Body of pancreas (tissue), 4 donors: ENCODE data around the gene TMTC2.

Source experiments
- POLR2A ChIP-seq, 3 donors: fragments of 450-650 bp; IDR thresholded peaks; one replicate each; pipeline ENCODE4 v1.6.1; 2016; ENCODE audit warnings: antibody characterized with exemption in 3 of 3, mild to moderate bottlenecking in 2 of 3
- TF ChIP-seq, protein P1 (sequence below), 7 experiments: fragments of 450-650 bp in 4 of 7; fragments of 200-600 bp in 3 of 7; sonication (generic) in 3 of 7; IDR thresholded peaks; one replicate each; pipeline ENCODE4 v1.5.1; 2016 to 2019; ENCODE audit warnings: antibody characterized with exemption in 7 of 7

DNA sequence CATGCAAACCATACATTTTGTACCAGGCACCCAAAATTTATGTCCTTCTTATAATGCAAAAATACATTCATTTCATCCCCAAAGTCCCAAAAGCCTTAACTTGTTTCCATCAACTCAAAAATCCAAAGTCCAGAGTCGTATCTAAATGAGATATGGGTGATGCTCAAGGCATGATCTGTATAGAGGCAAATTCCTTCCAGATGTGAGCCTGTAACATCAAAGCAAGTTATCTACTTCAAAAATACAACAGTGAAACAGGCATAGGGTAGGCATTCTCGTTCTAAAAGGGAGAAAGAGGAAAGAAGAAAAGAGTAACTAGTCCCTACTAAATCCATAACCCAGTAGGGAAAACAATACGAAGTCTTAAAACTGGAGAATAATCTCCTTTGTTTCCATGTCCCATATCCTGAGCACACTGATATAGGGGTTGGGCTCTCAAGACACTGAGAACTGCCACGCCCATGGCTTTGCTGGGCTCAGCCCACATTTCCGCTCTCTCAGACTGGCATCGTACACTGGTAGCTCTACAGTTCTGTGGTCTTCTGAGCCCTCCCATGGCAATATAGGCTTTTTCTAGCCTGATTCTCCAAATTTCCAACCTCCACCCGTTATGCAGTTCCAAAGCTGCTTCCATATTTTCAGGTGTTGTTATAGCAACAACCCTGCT, 232.8 kb downstream of the TMTC2 start:
- TF ChIP-seq, protein P1, sequence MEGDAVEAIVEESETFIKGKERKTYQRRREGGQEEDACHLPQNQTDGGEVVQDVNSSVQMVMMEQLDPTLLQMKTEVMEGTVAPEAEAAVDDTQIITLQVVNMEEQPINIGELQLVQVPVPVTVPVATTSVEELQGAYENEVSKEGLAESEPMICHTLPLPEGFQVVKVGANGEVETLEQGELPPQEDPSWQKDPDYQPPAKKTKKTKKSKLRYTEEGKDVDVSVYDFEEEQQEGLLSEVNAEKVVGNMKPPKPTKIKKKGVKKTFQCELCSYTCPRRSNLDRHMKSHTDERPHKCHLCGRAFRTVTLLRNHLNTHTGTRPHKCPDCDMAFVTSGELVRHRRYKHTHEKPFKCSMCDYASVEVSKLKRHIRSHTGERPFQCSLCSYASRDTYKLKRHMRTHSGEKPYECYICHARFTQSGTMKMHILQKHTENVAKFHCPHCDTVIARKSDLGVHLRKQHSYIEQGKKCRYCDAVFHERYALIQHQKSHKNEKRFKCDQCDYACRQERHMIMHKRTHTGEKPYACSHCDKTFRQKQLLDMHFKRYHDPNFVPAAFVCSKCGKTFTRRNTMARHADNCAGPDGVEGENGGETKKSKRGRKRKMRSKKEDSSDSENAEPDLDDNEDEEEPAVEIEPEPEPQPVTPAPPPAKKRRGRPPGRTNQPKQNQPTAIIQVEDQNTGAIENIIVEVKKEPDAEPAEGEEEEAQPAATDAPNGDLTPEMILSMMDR (IDR thresholded peaks at IDR 0.05), result no peak
- TF ChIP-seq POLR2A (IDR thresholded peaks at IDR 0.05), result no peak
